ENCODE results near the gene CPXCR1. TPM values are rescaled to one million over a fixed set of nuclear protein-coding genes. Genes with fewer than 3 reads are reported as not detected.
"Not testable (repeated sequence)": the region's sequence is repeated elsewhere in the genome, so short reads cannot be mapped to it uniquely, and the experiment has no call there.

The CPXCR1 gene
- not detected for total RNA-seq

- 55 to 76% methylated on average over 3 of the region's 3 CpGs for WGBS, 2 donors
- TF ChIP-seq, protein P1, sequence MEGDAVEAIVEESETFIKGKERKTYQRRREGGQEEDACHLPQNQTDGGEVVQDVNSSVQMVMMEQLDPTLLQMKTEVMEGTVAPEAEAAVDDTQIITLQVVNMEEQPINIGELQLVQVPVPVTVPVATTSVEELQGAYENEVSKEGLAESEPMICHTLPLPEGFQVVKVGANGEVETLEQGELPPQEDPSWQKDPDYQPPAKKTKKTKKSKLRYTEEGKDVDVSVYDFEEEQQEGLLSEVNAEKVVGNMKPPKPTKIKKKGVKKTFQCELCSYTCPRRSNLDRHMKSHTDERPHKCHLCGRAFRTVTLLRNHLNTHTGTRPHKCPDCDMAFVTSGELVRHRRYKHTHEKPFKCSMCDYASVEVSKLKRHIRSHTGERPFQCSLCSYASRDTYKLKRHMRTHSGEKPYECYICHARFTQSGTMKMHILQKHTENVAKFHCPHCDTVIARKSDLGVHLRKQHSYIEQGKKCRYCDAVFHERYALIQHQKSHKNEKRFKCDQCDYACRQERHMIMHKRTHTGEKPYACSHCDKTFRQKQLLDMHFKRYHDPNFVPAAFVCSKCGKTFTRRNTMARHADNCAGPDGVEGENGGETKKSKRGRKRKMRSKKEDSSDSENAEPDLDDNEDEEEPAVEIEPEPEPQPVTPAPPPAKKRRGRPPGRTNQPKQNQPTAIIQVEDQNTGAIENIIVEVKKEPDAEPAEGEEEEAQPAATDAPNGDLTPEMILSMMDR (IDR thresholded peaks at IDR 0.05) = no peak
- no peak for TF ChIP-seq POLR2A (IDR thresholded peaks at IDR 0.05)
- H3K4me3 ChIP-seq (ENCODE audit: low read depth, poor library complexity, severe bottlenecking) = no peak within 1 kb of the TSS
- DNase-seq (ENCODE audit: low spot score in 2 of 2) = no peak
- intact Hi-C loops (cut with DNase I; ENCODE audit: low total_unique reads) = no loop called here
Observed at GRCh38 chrX:88746925-88747324, at the start of gene CPXCR1. TSS of gene CPXCR1 (plus strand) at chrX:88747225. CDS start at chrX:88753415, 6,190 bp downstream.

GRCh38 chrX:88735835-88736234 is 11.2 kb upstream of the CPXCR1 start:
- no peak for TF ChIP-seq POLR2A (IDR thresholded peaks at IDR 0.05)
- TF ChIP-seq, protein P1 (IDR thresholded peaks at IDR 0.05) = no peak
- no peak for DNase-seq (ENCODE audit: low spot score in 2 of 2)
- 80 to 90% methylated on average over 3 to 4 of the region's 4 CpGs for WGBS, 2 donors
- intact Hi-C loops (cut with DNase I; ENCODE audit: low total_unique reads) = no loop called here
- H3K4me3 ChIP-seq (ENCODE audit: low read depth, poor library complexity, severe bottlenecking) = no peak overlapping the region

GRCh38 chrX:88746215-88746614 is 810 bp upstream of the CPXCR1 start:
- intact Hi-C loops (cut with DNase I; ENCODE audit: low total_unique reads); DNase-seq (ENCODE audit: low spot score in 2 of 2); H3K4me3 ChIP-seq (ENCODE audit: low read depth, poor library complexity, severe bottlenecking): not testable (repeated sequence)
- 98% methylated on average over 8 of the region's 11 CpGs; no CpG with 5 or more reads in 1 of the 2 donors for WGBS, 2 donors

- intact Hi-C loops (cut with DNase I; ENCODE audit: low total_unique reads) = not testable (repeated sequence)
- 92 to 96% methylated on average over 5 of the region's 5 CpGs for WGBS, 2 donors
Observed at GRCh38 chrX:88752339-88752738, 5.3 kb downstream of the CPXCR1 start.

GRCh38 chrX:88789825-88790224 is 42.8 kb downstream of the CPXCR1 start:
- no peak overlapping the region for H3K4me3 ChIP-seq (ENCODE audit: low read depth, poor library complexity, severe bottlenecking)
- TF ChIP-seq POLR2A (IDR thresholded peaks at IDR 0.05) = no peak
- TF ChIP-seq, protein P1 (IDR thresholded peaks at IDR 0.05) = no peak
- intact Hi-C loops (cut with DNase I; ENCODE audit: low total_unique reads) = no loop called here
- no peak for DNase-seq (ENCODE audit: low spot score in 2 of 2)
- WGBS, 2 donors = 60 to 81% methylated on average over 3 to 4 of the region's 4 CpGs

More at GRCh38 chrX:88752339-88752738, 5.3 kb downstream of the CPXCR1 start:
- DNase-seq (ENCODE audit: low spot score in 2 of 2); H3K4me3 ChIP-seq (ENCODE audit: low read depth, poor library complexity, severe bottlenecking): not testable (repeated sequence)

Data from lower leg skin (tissue), 4 donors.